GM12892 (cell line): Measurements from ENCODE around the gene APBB1.
A peak's percentile ranks its signal among the peaks of the same experiment; 100 is the strongest.

Experiments
- DNase-seq: peaks from one replicate; pipeline ENCODE4 v3.0.0; 2011; ENCODE audit not compliant: insufficient read length
- FAIRE-seq: peaks from 2 replicates; lab custom pipeline; 2011; peaks lifted over from hg19 to GRCh38; lab: Jason Lieb, UNC
- POLR2A ChIP-seq: IDR thresholded peaks from 2 replicates; pipeline ENCODE4 v1.6.1; 2011; ENCODE audit warnings: low read depth, low read length, control low read depth
- POLR2AphosphoS5 ChIP-seq: IDR thresholded peaks from 2 replicates; pipeline ENCODE4 v1.6.1; 2011; ENCODE audit warnings: low read depth, low read length, control low read depth
- TAF1 ChIP-seq: IDR thresholded peaks from 2 replicates; pipeline ENCODE4 v1.6.1; 2011; ENCODE audit warnings: low read depth, mild to moderate bottlenecking, control low read depth, low read length, borderline replicate concordance

Gene APBB1

DNA sequence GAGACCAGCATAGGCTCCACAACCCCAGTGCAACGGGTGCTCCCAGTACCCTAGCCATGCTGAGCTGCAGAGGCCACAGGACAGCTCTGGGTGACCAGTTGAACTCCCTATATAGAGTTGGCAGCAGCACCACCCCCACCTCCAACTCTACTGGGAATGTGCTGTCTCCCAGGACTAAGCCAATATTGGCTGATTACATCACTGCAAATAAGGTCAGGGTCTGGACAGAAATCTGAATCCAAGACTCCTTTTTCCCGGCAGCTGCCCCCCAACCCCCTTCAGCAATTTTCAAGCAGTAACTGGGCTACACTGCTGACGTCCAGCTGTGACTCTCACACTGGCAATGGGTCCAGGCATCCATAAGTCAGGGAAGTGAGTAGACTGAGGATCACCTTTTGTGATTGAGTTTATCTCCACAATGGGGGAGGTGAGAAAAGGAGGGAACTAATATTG, 22.0 kb upstream of the APBB1 start, which contains the start of gene HPX:
Gene HPX, minus strand, starts transcription at position 82 of the 453 bp plus-strand sequence. Its CDS starts 24 bp downstream, at position 58.
- FAIRE-seq, result no peak
- no peak for TF ChIP-seq POLR2AphosphoS5
- no peak for TF ChIP-seq POLR2A
- TF ChIP-seq TAF1, result no peak
- DNase-seq, result no peak

DNA sequence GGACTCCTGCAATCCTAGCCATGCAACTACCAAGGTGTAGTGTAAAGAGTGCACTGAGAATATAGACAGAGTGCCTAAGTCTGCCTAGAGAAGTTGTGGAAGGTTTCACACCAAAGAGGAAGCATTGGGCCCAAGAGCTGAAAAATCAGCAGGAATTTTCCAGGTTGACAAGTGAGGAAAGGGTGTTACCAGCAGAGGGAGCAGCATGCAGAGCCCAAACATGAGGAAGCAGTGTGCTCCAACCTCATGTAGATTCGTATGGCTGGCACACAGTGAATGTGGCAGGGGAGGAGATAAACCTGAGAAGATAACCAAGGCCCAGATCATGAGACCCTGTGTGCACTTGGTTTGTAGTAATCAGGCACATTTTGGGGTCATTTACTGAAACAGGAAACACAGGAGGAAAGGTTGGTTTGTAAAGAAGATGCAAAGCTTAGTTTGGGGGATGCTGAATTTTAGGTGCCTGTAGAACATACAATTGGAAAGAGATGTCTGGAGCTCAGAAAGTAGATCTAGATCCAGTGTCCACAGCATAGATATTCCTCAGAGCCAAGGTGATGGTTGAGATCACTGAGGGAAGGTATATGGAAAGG, 20.2 kb upstream of the APBB1 start:
- TF ChIP-seq POLR2AphosphoS5 (no peak), TAF1 (no peak), POLR2A (no peak)
- no peak for DNase-seq
- FAIRE-seq, result peak; percentile 74

DNA sequence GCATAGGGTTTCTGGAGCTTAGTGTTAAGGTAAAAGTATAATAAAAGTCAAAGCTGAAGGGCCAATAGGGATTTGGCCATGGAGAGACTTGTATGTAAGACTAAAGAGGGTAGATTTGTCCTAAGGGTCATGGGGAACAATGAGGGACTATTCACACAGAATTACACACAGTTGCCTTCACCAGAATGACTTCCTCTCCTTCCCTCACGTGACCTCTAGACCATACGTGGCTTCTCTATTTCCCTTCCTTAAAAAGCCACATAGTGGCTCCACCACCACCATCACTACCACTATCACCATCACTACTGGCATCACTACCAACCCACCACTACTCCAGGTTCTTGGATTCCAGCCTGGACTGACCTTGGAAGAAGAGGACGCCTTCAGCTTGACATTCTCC, 19.1 kb upstream of the APBB1 start:
- TF ChIP-seq POLR2A (no peak), TAF1 (no peak), POLR2AphosphoS5 (no peak)
- peak; percentile 9 for FAIRE-seq
- no peak for DNase-seq

GRCh38 chr11:6437423-6437822, 18.5 kb upstream of the APBB1 start:
- FAIRE-seq, result no peak
- TF ChIP-seq TAF1 (no peak), POLR2A (no peak), POLR2AphosphoS5 (no peak)
- no peak for DNase-seq

- TF ChIP-seq POLR2AphosphoS5, result no peak
- peak; percentile 78 for FAIRE-seq
- no peak for DNase-seq
These were observed 15.2 kb upstream of the APBB1 start for GRCh38 chr11:6433998-6434660.

DNA sequence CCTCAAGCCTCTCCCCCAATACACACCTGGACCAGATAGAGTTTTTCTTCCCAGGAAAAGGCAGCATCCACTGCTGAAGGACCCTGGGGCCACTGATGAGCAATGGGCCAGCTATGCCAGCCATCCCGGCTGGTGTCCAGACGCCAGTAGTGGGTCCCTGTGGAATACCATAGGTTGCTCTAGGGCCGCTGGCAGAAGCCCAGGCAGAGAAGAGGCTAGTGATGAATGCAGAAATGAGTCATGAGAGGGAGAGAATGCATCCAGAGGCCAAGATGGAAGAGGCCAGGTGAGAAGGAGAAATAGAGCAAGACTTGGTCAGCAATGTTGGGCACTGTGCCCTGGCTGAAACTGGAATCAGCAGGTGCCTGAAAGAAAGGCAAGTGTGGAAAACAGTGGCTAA, 13.0 kb upstream of the APBB1 start:
- no peak for TF ChIP-seq POLR2A
- no peak for TF ChIP-seq POLR2AphosphoS5
- no peak for TF ChIP-seq TAF1
- FAIRE-seq (no peak), DNase-seq (no peak)

- DNase-seq, result no peak
- FAIRE-seq, result no peak
- TF ChIP-seq POLR2A, result no peak
- TF ChIP-seq POLR2AphosphoS5, result no peak
- no peak for TF ChIP-seq TAF1
These were observed 8.6 kb upstream of the APBB1 start for GRCh38 chr11:6427516-6427915.

DNA sequence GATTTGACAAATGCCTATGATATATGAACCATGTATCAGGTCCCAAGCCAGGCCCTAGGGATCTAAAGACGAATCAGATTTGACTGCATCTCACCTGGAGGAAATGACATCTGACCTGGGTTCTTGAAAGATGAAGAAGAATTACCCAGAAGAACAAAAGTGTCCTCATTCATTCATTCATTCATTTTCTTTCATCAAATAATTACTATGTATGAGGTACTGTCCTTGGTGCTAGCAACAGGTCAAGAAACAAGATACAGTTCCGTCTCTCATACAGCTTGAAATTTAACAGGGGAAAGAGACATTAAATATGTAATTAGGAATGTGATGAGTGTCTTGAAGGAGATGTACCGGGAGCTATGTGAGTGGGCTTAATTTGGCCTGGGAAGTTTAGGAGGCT, 1.8 kb upstream of the APBB1 start:
- DNase-seq (no peak), FAIRE-seq (no peak)
- no peak for TF ChIP-seq TAF1
- TF ChIP-seq POLR2A, result no peak
- TF ChIP-seq POLR2AphosphoS5, result no peak

- DNase-seq (no peak), FAIRE-seq (no peak)
- no peak for TF ChIP-seq TAF1
- no peak for TF ChIP-seq POLR2AphosphoS5
These were observed 311 bp downstream of the APBB1 start for GRCh38 chr11:6418557-6419008.

DNA sequence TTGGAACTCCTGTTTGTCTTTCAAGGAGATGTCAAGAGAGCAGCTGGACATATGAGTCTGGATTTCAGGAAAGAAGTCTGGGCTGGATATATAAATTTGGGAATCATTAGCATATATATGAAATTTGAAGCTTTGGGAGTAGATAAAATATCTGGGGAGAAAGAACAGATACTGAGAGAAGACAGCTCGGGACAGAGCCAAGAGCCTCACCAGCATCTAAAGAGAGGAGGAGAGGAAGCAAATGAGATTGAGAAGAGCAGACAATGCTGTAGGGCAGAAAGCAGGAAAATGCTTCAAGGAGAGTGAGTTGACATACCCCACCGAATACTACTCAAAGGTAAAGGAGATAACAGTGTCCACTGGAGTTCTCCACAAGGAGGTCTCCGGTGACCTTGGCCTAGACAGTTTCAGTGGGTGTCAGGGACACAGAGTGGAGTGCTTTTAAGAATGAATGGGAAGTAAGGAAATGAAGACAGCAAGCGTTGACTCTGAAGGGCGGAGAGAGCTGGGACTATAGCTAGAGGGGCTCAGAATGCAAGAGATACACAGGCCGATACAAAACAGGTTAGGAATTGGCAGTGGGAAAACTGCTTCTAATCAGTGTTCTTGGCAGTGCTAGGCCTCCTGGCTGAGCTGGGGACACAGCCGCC, 862 bp downstream of the APBB1 start:
- TF ChIP-seq TAF1 (no peak), POLR2A (no peak), POLR2AphosphoS5 (no peak)
- peak; percentile 54 for FAIRE-seq
- no peak for DNase-seq

DNA sequence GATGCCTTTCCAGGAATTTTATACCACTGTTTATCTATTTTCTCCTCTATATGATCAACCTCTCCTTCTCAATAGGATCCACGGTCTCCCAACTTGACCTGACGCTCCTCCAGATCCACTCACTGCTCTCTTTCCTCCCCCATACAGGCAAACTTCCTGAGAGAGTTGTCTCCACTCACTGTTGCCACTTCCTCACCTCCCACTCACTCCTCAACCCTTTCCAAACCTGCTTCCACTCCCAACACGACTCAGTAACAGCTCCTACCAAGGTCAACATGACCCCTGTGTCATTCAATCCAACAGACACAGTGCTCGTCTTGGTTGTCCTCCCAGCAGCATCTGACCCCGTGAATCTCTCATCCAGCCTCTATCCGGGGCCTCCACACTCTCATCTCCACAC, 3.1 kb downstream of the APBB1 start:
- TF ChIP-seq TAF1 (no peak), POLR2A (no peak), POLR2AphosphoS5 (no peak)
- no peak for FAIRE-seq
- no peak for DNase-seq
